ENCODE measurements around the gene CTNNA2.

DNA sequence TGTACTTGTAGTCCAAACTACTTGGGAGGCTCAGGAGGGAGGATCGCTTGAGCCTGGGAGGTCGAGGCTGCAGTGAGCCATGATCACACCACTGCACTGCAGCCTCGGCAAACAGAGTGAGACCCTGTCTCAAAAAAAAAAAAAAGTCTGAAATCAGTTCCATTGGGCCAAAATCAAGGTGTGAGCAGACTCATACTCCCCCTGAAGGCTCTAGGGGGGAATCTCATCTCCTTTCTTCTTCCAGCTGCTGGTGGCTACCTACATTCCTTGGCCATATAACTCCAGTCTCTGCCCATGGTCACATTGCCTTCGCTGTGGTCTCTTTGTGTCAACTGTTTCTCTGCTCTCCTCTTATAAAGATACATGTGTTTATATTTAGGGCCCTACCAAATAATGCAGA is 557.7 kb downstream of the CTNNA2 start:
- TF ChIP-seq, protein P1, sequence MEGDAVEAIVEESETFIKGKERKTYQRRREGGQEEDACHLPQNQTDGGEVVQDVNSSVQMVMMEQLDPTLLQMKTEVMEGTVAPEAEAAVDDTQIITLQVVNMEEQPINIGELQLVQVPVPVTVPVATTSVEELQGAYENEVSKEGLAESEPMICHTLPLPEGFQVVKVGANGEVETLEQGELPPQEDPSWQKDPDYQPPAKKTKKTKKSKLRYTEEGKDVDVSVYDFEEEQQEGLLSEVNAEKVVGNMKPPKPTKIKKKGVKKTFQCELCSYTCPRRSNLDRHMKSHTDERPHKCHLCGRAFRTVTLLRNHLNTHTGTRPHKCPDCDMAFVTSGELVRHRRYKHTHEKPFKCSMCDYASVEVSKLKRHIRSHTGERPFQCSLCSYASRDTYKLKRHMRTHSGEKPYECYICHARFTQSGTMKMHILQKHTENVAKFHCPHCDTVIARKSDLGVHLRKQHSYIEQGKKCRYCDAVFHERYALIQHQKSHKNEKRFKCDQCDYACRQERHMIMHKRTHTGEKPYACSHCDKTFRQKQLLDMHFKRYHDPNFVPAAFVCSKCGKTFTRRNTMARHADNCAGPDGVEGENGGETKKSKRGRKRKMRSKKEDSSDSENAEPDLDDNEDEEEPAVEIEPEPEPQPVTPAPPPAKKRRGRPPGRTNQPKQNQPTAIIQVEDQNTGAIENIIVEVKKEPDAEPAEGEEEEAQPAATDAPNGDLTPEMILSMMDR (IDR thresholded peaks at IDR 0.05; ENCODE audit: low read depth, low read length) = no peak
- TF ChIP-seq EZH2phosphoT487 (IDR thresholded peaks at IDR 0.05; ENCODE audit: low read depth) = no peak

All from OCI-LY3 (cell line).